Caco-2 (cell line): Measurements from ENCODE around the gene GBP2. TPM values are rescaled to one million over a fixed set of nuclear protein-coding genes. Genes with fewer than 3 reads are reported as not detected.

Source experiments
- BruUV-seq: library from RNA; stranded (reverse); fragments of 400-500 nt; replicated peaks from 2 replicates; lab custom pipeline; 2021; lab: Mats Ljungman, UMichigan
- CTCF ChIA-PET: fragments of 300-600 bp; sonication (Branson Sonifier 250); formaldehyde crosslinking; loops from one replicate; lab custom pipeline; 2022; ENCODE audit warnings: antibody characterized with exemption; lab: Charles Lee
- POLR2A ChIA-PET: fragments of 300-600 bp; sonication (Branson Sonifier 250); formaldehyde crosslinking; loops from one replicate; lab custom pipeline; 2022; ENCODE audit warnings: antibody characterized with exemption; lab: Charles Lee
- DNase-seq, 2 experiments: peaks; one replicate each; pipeline versions ENCODE4 v3.0.0 to v3.0.0-alpha.2; 2020 to 2022
- H3K27me3 ChIP-seq: replicated peaks from 2 replicates; pipeline ENCODE4 v1.6.0; 2011; ENCODE audit warnings: low read length; ENCODE audit not compliant: control insufficient read depth, insufficient read depth
- H3K36me3 ChIP-seq: 2 replicates; pipeline ENCODE4 v1.5.1; 2011; ENCODE audit warnings: low read length; ENCODE audit not compliant: control insufficient read depth, insufficient read depth
- H3K4me1 ChIP-seq: fragments of 250-450 bp; sonication (Bioruptor Pico); 2 replicates; pipeline ENCODE4 v1.5.1; 2020; ENCODE audit warnings: mild to moderate bottlenecking
- H3K4me3 ChIP-seq: 2 replicates; pipeline ENCODE4 v1.5.1; 2011; ENCODE audit warnings: low read depth, mild to moderate bottlenecking, control low read depth, low read length
- H3K9me3 ChIP-seq: fragments of 250-450 bp; sonication (Bioruptor Pico); 2 replicates; pipeline ENCODE4 v1.5.1; 2020; ENCODE audit warnings: mild to moderate bottlenecking, moderate library complexity
- H3K27ac Mint-ChIP-seq: one replicate; pipeline ENCODE4 v1.8.0; 2022; ENCODE audit warnings: mixed read lengths; ENCODE audit not compliant: unreplicated experiment
- H3K27me3 Mint-ChIP-seq: one replicate; pipeline ENCODE4 v1.8.0; 2022; ENCODE audit warnings: mixed read lengths; ENCODE audit not compliant: insufficient read depth, unreplicated experiment
- H3K36me3 Mint-ChIP-seq: one replicate; pipeline ENCODE4 v1.8.0; 2022; ENCODE audit warnings: mild to moderate bottlenecking, mixed read lengths; ENCODE audit not compliant: insufficient read depth, unreplicated experiment
- H3K4me1 Mint-ChIP-seq: one replicate; pipeline ENCODE4 v1.8.0; 2022; ENCODE audit warnings: low read depth, mixed read lengths; ENCODE audit not compliant: unreplicated experiment
- H3K4me3 Mint-ChIP-seq: one replicate; pipeline ENCODE4 v1.8.0; 2022; ENCODE audit warnings: mild to moderate bottlenecking, moderate library complexity, mixed read lengths; ENCODE audit not compliant: unreplicated experiment
- H3K9me3 Mint-ChIP-seq: one replicate; pipeline ENCODE4 v1.8.0; 2022; ENCODE audit warnings: mixed read lengths; ENCODE audit not compliant: unreplicated experiment
- intact Hi-C: fragments of 100-400 bp; cut with micrococcal nuclease; formaldehyde crosslinking; loops from one replicate; pipeline ENCODE4 v1.10.0; 2022; ENCODE audit not compliant: unreplicated experiment
- total RNA-seq: library from RNA; stranded (reverse); gene quantifications from 2 replicates; pipeline ENCODE4 v1.2.3, GENCODE V29; 2022
- TF ChIP-seq, protein P1 (sequence below), 2 experiments: fragments of 200-600 bp in 1 of 2; IDR thresholded peaks; 1 replicate in 1 of 2; 2 replicates in 1 of 2; pipeline versions ENCODE4 v1.5.1 to v1.8.0; 2011 to 2022; ENCODE audit warnings: antibody characterized with exemption in 1 of 2, control low read depth in 1 of 2, inconsistent platforms in 1 of 2, low read depth in 1 of 2, low read length in 1 of 2, mild to moderate bottlenecking in 1 of 2, moderate library complexity in 1 of 2; ENCODE audit not compliant: insufficient read depth in 1 of 2, severe bottlenecking in 1 of 2, unreplicated experiment in 1 of 2

GBP2 gene
- total RNA-seq, 1 experiment from 2014 or later: 0.23 TPM

DNA sequence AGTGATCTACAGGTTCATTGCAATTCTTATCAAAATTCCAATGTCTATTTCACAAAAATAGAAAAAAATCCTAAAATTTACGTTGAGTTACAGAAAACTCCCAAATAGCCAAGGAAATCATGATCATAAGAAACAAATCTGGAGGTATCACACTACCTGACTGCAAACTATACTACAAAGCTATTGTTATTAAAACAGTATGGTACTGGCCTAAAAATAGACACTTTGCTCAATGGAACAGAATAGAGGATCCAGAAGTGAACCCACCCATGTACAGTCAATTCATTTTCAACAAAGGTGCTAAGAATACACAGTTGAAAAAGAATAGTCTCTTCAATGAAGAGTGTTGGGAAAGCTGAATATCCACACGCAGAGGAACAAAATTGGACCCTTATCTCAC is 30.2 kb downstream of the GBP2 start:
- Mint-ChIP-seq H3K36me3 (no peaks in the 10 kb centered on the region), H3K27ac (no peak overlapping the region), H3K4me1 (no peaks in the 10 kb centered on the region), H3K9me3 (no peaks in the 10 kb centered on the region), H3K4me3 (no peak overlapping the region), H3K27me3 (no peaks in the 10 kb centered on the region)
- Histone ChIP-seq H3K4me3 (no peak overlapping the region), H3K4me1 (no peaks in the 10 kb centered on the region), H3K36me3 (no peaks in the 10 kb centered on the region), H3K9me3 (no peaks in the 10 kb centered on the region), H3K27me3 (no peaks in the 10 kb centered on the region)
- DNase-seq: no peak
- TF ChIP-seq, protein P1, sequence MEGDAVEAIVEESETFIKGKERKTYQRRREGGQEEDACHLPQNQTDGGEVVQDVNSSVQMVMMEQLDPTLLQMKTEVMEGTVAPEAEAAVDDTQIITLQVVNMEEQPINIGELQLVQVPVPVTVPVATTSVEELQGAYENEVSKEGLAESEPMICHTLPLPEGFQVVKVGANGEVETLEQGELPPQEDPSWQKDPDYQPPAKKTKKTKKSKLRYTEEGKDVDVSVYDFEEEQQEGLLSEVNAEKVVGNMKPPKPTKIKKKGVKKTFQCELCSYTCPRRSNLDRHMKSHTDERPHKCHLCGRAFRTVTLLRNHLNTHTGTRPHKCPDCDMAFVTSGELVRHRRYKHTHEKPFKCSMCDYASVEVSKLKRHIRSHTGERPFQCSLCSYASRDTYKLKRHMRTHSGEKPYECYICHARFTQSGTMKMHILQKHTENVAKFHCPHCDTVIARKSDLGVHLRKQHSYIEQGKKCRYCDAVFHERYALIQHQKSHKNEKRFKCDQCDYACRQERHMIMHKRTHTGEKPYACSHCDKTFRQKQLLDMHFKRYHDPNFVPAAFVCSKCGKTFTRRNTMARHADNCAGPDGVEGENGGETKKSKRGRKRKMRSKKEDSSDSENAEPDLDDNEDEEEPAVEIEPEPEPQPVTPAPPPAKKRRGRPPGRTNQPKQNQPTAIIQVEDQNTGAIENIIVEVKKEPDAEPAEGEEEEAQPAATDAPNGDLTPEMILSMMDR (IDR thresholded peaks at IDR 0.05; ENCODE audit: insufficient read depth in 1 of 2, low read depth in 1 of 2, low read length in 1 of 2, severe bottlenecking in 1 of 2, unreplicated experiment in 1 of 2): no peak
- intact Hi-C loops: no loop called here
- ChIA-PET CTCF (no interaction called here), POLR2A (no interaction called here)
- BruUV-seq: no TSS peak

DNA sequence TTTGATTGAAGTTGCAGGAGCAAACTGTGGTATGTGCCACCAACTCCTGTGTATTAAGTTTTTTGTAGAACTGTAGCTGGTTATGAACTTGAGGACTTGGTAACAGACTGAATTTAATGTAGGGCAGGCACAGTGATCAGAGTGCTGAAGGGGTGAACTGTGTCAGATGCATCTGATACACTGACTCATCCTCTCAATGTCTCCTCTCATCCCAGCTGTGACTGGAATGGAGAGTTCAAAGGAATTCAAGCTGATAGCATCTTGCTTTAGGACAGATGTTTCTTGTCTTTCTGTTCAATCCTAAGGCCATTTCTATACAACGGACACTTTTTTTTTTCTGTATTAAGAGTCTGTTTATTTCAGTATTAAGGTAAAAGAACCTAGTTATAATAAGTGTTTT is 36.0 kb downstream of the GBP2 start:
- Mint-ChIP-seq H3K9me3 (no peaks in the 10 kb centered on the region), H3K4me1 (no peaks in the 10 kb centered on the region), H3K36me3 (no peaks in the 10 kb centered on the region), H3K27ac (no peak overlapping the region), H3K4me3 (no peak overlapping the region), H3K27me3 (no peaks in the 10 kb centered on the region)
- H3K4me1 ChIP-seq: peaks cover 6% of the 10 kb centered on the region; the same call in 1 of the 2 replicates
- no TSS peak for BruUV-seq
- no peak overlapping the region for H3K4me3 ChIP-seq
- no peaks in the 10 kb centered on the region for H3K27me3 ChIP-seq
- intact Hi-C loops: no loop called here
- H3K9me3 ChIP-seq: no peaks in the 10 kb centered on the region
- DNase-seq: no peak
- TF ChIP-seq, protein P1 (IDR thresholded peaks at IDR 0.05; ENCODE audit: insufficient read depth in 1 of 2, low read depth in 1 of 2, low read length in 1 of 2, severe bottlenecking in 1 of 2, unreplicated experiment in 1 of 2): no peak
- ChIA-PET CTCF (no interaction called here), POLR2A (no interaction called here)
- H3K36me3 ChIP-seq: no peaks in the 10 kb centered on the region

DNA sequence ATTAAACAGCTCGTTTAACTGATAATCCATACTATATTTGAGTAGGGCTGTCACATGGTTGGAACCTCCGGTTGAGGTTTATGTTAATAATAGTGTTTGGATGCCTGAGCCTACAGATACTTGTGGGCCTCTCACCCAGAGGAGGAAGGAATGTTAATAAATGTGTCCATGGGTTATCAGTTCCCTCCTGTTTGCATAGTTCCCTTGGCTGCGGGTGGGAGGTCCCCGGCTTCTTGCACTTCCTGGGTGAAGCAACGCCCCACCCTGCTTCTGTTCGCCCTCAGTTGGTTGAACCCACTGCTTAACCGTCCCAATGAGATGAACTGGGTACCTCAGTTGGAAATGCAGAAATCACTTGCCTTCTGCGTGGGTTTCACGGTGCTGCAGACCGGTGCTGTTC is 37.3 kb downstream of the GBP2 start:
- Mint-ChIP-seq H3K4me1 (no peaks in the 10 kb centered on the region), H3K27ac (no peak overlapping the region), H3K9me3 (no peaks in the 10 kb centered on the region), H3K36me3 (no peaks in the 10 kb centered on the region), H3K4me3 (no peak overlapping the region), H3K27me3 (no peaks in the 10 kb centered on the region)
- Histone ChIP-seq H3K36me3 (no peaks in the 10 kb centered on the region), H3K9me3 (no peaks in the 10 kb centered on the region), H3K27me3 (no peaks in the 10 kb centered on the region), H3K4me1 (peaks cover 6% of the 10 kb centered on the region; the same call in 1 of the 2 replicates), H3K4me3 (no peak overlapping the region)
- no TSS peak for BruUV-seq
- DNase-seq: no peak
- ChIA-PET POLR2A (no interaction called here), CTCF (no interaction called here)
- TF ChIP-seq, protein P1 (IDR thresholded peaks at IDR 0.05; ENCODE audit: insufficient read depth in 1 of 2, low read depth in 1 of 2, low read length in 1 of 2, severe bottlenecking in 1 of 2, unreplicated experiment in 1 of 2): no peak
- intact Hi-C loops: no loop called here
